GM21528 (cell line): ENCODE data around the gene RECQL.
A peak's percentile ranks its signal among the peaks of the same experiment; 100 is the strongest.

Experiments used
- ATAC-seq: cut with Tn5 transposase; IDR thresholded peaks from one replicate; pipeline ENCODE4 v1.9.1; 2021; ENCODE audit warnings: mild to moderate bottlenecking, moderate library complexity; ENCODE audit not compliant: unreplicated experiment, low FRiP score

RECQL gene, protein sequence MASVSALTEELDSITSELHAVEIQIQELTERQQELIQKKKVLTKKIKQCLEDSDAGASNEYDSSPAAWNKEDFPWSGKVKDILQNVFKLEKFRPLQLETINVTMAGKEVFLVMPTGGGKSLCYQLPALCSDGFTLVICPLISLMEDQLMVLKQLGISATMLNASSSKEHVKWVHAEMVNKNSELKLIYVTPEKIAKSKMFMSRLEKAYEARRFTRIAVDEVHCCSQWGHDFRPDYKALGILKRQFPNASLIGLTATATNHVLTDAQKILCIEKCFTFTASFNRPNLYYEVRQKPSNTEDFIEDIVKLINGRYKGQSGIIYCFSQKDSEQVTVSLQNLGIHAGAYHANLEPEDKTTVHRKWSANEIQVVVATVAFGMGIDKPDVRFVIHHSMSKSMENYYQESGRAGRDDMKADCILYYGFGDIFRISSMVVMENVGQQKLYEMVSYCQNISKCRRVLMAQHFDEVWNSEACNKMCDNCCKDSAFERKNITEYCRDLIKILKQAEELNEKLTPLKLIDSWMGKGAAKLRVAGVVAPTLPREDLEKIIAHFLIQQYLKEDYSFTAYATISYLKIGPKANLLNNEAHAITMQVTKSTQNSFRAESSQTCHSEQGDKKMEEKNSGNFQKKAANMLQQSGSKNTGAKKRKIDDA

DNA sequence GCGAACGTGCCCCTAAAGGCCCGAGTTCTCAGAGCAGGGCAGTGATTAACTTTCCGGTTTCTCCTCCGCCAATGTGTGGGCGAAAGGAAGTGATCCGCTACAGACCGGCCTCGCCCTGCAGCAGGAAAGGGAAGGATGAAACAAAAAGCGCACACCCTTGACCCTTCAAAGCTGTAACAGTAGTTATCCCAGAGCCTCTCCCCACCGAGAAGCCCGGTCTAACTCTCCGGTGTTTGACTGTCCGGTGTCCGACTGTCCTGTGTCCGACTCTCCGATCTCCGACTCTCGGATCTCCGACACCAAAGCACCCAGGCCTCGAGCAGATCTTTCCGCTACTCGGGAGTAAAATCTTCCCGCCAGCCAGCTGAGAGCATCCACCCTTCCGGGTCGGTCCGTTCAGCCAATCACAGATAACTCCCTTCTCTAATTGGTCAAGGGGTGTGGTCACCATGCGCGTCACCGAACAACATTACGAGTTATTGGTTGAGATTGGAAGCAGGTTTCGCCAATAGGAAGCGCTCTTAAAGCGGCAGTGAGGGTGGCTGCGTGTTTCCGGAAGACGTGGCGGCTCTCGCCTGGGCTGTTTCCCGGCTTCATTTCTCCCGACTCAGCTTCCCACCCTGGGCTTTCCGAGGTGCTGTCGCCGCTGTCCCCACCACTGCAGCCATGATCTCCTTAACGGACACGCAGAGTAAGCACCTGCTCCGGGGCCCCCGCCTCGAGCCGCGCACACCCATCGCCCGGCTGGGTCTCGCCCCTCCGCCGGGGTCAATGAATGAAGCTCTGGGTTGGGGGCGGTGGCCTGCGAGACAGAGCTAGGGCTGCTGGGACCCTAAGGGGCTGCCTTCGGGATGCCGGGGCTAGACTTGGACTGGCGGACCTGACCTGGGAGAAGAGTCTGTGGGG is at the start of gene RECQL, which contains the start of gene GOLT1B:
Gene RECQL, minus strand, starts transcription at position 378 of the 906 bp plus-strand sequence. CDS start 2,065 bp downstream, outside the sequence.
Gene GOLT1B, plus strand, starts transcription at position 532 of the 906 bp plus-strand sequence. Its CDS starts 135 bp downstream, at position 667.
- ATAC-seq = peak; percentile 99

DNA sequence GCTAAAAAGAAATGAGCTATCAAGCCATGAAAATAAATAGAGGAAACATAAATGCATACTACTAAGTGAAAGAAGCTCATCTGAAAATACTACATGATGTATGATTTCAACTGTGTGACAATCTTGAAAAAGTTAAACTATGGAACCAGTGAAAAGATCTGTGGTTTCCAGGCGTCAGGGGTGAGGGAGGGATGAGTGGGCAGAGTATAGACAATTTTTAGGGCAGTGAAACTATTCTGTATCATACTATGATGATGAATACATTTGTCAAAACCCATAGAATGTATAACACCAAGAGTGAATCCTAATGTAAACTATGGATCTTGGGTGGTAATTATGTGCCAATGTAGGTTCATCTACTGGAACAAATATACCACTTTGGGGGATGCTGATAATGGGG is 46.0 kb upstream of the RECQL start:
- no peak for ATAC-seq

DNA sequence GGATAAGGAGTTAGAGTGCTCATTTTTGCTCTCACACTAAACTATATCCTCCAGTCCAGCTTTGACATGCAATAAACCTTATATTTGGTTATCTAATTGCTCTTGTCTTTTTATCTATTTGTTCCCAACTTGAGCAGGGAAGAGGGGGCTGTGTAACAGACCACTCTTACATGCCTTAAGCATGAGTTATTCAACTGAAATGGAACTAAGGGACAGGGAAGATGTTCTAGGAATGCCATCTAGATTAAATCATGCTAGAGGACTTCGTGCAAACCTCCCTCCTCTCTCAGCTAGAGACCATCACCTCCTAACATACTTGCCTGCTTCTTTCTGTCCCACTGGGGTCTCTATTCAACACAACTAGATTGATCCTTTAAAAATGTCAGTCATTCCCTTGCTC is 45.3 kb upstream of the RECQL start:
- ATAC-seq = no peak

GRCh38 chr12:21545557-21545956 is 44.1 kb upstream of the RECQL start:
- ATAC-seq = no peak

GRCh38 chr12:21543151-21543550 is 41.7 kb upstream of the RECQL start:
- no peak for ATAC-seq

GRCh38 chr12:21542403-21542802 is 41.0 kb upstream of the RECQL start:
- ATAC-seq = no peak

DNA sequence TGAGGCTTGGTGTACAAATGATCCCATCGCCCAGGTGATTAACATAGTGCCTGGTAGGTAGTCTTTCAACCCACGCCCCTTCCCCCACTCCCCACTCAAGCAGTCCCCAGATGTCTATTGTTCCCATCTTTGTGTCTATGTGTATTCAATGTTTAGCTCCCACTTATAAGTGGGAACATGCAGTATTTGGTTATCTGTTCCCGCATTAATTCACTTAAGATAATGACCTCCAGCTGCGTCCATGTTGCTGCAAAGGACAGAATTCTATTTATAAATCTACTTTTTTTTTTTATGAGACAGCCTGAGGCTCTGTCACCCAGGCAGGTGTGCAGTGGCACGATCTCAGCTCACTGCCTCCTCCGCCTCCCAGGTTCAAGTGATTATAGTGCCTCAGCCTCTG is 40.3 kb upstream of the RECQL start:
- ATAC-seq = no peak

GRCh38 chr12:21539797-21540196 is 38.4 kb upstream of the RECQL start:
- no peak for ATAC-seq

DNA sequence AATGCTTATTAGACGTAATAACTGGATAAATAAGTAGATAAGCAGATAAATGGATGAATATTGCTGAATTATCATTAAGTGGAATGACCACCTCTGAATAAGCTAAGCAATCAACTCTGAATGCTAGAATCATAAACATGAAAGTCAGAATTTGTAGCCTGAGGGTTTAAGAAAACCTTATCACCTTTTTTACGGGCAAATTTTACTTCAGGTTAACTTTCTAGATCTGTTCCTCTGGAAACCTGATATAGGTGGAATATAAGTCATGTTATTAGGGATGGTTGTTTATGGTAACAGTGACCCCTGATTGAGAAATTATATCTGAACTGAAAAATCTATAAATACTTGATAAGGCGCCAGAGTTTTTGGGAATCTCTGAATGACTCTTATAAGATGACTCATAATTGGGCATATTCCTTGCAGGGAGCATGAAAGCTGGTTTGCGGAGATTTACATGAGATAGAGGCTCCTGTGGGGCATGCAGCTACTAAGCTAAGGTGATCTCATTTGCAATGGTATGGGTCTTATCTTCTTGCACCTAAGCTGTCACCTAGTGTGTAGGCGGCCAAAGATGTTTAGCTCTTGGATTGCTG is 36.7 kb upstream of the RECQL start:
- no peak for ATAC-seq

- ATAC-seq = no peak
These were observed 28.0 kb upstream of the RECQL start for GRCh38 chr12:21529456-21529855.

GRCh38 chr12:21528953-21529352 is 27.5 kb upstream of the RECQL start:
- no peak for ATAC-seq

- ATAC-seq = peak; percentile 94
These were observed 26.2 kb upstream of the RECQL start for GRCh38 chr12:21527451-21528180.

- no peak for ATAC-seq
These were observed 25.4 kb upstream of the RECQL start for GRCh38 chr12:21526721-21527345.

DNA sequence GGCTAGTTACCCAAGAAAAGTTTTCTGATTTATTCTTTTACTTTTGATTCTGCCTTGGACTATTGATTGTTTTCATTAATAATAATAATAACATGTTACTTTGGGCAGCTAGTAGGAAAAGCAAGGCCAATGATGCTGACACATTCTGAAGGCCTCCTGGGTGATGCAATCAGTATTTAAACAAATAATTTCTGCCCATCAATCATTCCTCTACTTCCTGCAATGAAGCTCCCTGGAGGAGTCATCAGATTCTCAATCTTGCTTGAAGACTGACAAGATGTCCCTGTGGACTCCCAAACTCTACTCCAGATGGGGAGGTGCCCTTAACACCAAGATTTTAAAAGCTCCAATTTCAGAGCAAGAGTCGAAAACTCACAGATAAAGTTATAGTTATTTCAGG is 24.6 kb upstream of the RECQL start, which contains the start of gene SPX:
Gene SPX, plus strand, starts transcription at position 244 of the 400 bp plus-strand sequence. CDS start 177 bp downstream, outside the sequence.
- ATAC-seq = no peak

DNA sequence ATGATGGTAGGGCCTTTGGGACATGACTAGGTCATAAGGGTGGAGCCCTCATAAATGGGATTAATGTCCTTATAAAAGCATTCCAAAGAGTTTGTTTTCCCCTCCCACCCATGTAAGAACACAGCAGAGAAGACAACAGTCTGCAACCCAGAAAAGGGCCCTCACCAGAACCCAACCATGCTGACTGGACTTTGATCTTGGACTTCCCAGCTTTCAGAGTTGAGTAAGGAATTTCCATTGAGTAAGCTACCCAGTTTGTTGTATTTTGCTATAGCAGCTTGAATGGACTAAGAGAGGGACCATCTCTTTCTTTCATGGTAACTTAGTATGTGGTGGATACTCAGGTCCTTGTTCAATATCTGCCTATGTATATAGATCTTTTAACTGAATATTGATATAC is 21.7 kb upstream of the RECQL start:
- no peak for ATAC-seq

GRCh38 chr12:21521541-21521940 is 20.1 kb upstream of the RECQL start:
- no peak for ATAC-seq

- no peak for ATAC-seq
These were observed 17.0 kb upstream of the RECQL start for GRCh38 chr12:21518451-21518850.

DNA sequence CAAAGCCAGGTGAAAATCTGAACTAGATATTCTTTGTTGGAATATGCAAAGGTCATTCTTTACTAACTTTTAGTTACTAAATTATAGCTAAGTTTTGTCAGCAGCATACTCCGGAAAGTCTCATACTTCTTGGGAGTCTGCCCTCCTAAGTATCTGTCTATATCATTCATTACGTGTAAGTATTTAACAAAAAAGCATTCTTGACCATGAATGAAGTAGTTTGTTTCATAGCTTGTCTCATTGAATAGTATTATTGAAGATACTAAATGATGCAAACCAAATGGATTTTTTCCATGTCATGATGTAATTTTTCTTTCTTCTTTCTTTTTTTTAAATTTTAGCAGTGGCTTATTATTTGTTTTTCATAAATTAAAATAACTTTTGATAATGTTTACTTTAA is 14.8 kb upstream of the RECQL start:
- no peak for ATAC-seq

DNA sequence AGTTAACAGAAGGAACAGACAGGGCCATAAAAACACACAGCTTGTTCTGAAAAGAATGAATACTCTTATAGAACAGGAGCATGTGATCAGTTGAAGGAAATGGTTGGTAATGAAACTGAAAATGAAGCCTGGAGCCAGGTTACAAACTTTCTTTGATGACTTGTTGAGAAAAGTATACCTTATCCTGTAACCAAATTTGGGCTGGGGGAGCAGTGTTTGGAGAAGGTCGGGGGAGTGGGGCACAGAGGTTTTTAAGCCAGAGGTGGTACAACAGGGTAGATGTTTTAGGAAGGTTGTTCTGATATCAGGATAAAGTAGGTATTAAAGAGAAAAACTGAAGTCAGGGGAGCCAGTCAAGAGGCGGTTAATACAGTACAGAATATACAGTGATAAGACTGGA is 8.3 kb upstream of the RECQL start:
- ATAC-seq = peak; percentile 88
